ENCODE results near the gene AFF3. TPM values are rescaled to one million over a fixed set of nuclear protein-coding genes. Genes with fewer than 3 reads are reported as not detected.

Gene AFF3
- total and polyA plus RNA-seq, 10 of the 15 experiments (the other 5 are each of a cell fraction or from before 2014, with no cell fraction given): 0.26 to 5.5 (median 3.0) TPM

DNA sequence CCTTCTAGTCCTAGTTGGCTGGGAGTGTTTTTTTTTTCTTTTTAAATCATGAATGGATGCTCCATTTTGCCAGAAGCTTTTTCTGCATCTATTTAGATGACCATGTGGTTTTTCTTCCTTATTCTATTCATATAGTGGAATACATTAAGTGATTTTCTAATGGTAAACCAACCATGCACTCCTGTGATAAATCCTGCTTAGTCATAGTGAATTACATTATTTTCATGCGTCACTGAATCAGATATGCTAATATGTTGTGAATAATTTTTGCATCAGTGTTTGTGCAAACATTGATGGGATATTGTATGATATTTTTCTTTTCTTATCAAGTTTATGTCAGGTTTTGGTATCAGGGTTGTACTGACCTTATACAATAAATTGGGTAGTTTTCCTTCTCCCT is 423.3 kb downstream of the AFF3 start:
- no peaks in the 10 kb centered on the region for H3K79me2 ChIP-seq (ENCODE audit: control insufficient read depth, insufficient read depth, low read length)
- CTCF ChIA-PET: no interaction called here
- POLR2A ChIA-PET: no interaction called here
- no peak overlapping the region for H3K27ac ChIP-seq (ENCODE audit: control insufficient read depth, insufficient read depth)
- RAD21 ChIA-PET (ENCODE audit: unreplicated experiment): no interaction called here
- TF ChIP-seq STAT1 (conservative IDR thresholded peaks at IDR 0.05) (no peak), ZNF217 (IDR thresholded peaks at IDR 0.05) (no peak), ATF7 (IDR thresholded peaks at IDR 0.05; ENCODE audit: low read depth) (no peak), BMI1 (IDR thresholded peaks at IDR 0.05; ENCODE audit: borderline replicate concordance) (no peak), ELK1 (IDR thresholded peaks at IDR 0.05; ENCODE audit: low read depth, low read length) (no peak), ZNF687 (IDR thresholded peaks at IDR 0.05) (no peak), REST (IDR thresholded peaks at IDR 0.05; ENCODE audit: low read depth, low read length) (no peak), CBFB (IDR thresholded peaks at IDR 0.05; ENCODE audit: low read depth) (no peak)
- TF ChIP-seq, protein P1, sequence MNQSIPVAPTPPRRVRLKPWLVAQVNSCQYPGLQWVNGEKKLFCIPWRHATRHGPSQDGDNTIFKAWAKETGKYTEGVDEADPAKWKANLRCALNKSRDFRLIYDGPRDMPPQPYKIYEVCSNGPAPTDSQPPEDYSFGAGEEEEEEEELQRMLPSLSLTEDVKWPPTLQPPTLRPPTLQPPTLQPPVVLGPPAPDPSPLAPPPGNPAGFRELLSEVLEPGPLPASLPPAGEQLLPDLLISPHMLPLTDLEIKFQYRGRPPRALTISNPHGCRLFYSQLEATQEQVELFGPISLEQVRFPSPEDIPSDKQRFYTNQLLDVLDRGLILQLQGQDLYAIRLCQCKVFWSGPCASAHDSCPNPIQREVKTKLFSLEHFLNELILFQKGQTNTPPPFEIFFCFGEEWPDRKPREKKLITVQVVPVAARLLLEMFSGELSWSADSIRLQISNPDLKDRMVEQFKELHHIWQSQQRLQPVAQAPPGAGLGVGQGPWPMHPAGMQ (IDR thresholded peaks at IDR 0.05; ENCODE audit: borderline replicate concordance): no peak
- H3K4me1 ChIP-seq (ENCODE audit: control insufficient read depth, insufficient read depth, low read length): no peaks in the 10 kb centered on the region
- no peaks in the 10 kb centered on the region for H4K20me1 ChIP-seq (ENCODE audit: control insufficient read depth, insufficient read depth)
- SMC1A ChIA-PET (ENCODE audit: uncharacterized antibody, unreplicated experiment): no interaction called here
- BruUV-seq (replicated peaks): no TSS peak
- H3K9me3 ChIP-seq (replicated peaks; ENCODE audit: control insufficient read depth, insufficient read depth, low read length): no peaks in the 10 kb centered on the region
- no peak overlapping the region for H2AFZ ChIP-seq (ENCODE audit: control insufficient read depth, low read depth, low read length)
- no peaks in the 10 kb centered on the region for H3K27me3 ChIP-seq (replicated peaks in 1 of 2; ENCODE audit: control insufficient read depth in 2 of 2, insufficient read depth in 2 of 2, low read length in 1 of 2)
- no peak for FAIRE-seq
- in situ Hi-C loops (cut with MboI): no loop called here
- intact Hi-C loops (cut with micrococcal nuclease; ENCODE audit: unreplicated experiment): no loop called here
- no peak overlapping the region for H3K4me3 ChIP-seq
- no peaks in the 10 kb centered on the region for H3K36me3 ChIP-seq (ENCODE audit: control insufficient read depth in 2 of 2, insufficient read depth in 2 of 2, low read length in 1 of 2)
- 76% methylated on average over 1 of the region's 1 CpG for WGBS (ENCODE audit: insufficient coverage, insufficient replicate concordance, low lambda C conversion rate, missing lambda C conversion rate)
- H3K9ac ChIP-seq (ENCODE audit: control insufficient read depth, insufficient read depth, low read length): no peak overlapping the region
- no peak for DNase-seq (ENCODE audit: low read depth, low spot score)
- no peak overlapping the region for H3K4me2 ChIP-seq (ENCODE audit: control insufficient read depth, insufficient read depth)
- ATAC-seq: no peak

Data from GM12878 (cell line).